Upper lobe of left lung (tissue), 4 donors: ENCODE measurements around the gene GINS1.

Experiments
- EP300 ChIP-seq, 4 donors: sonication (generic); formaldehyde crosslinking; IDR thresholded peaks; one replicate each; pipeline ENCODE4 v1.5.1; 2017; ENCODE audit warnings: antibody characterized with exemption in 4 of 4, control low read depth in 2 of 4
- POLR2A ChIP-seq, 4 donors: fragments of 450-650 bp; IDR thresholded peaks; one replicate each; pipeline ENCODE4 v1.5.1; 2016 to 2017; ENCODE audit warnings: antibody characterized with exemption in 4 of 4, mild to moderate bottlenecking in 2 of 4
- TF ChIP-seq, protein P1 (sequence below), 6 experiments: fragments of 450-650 bp in 4 of 6; fragments of 200-600 bp in 2 of 6; sonication (generic) in 2 of 6; IDR thresholded peaks; one replicate each; pipeline ENCODE4 v1.5.1; 2016 to 2019; ENCODE audit warnings: antibody characterized with exemption in 6 of 6

DNA sequence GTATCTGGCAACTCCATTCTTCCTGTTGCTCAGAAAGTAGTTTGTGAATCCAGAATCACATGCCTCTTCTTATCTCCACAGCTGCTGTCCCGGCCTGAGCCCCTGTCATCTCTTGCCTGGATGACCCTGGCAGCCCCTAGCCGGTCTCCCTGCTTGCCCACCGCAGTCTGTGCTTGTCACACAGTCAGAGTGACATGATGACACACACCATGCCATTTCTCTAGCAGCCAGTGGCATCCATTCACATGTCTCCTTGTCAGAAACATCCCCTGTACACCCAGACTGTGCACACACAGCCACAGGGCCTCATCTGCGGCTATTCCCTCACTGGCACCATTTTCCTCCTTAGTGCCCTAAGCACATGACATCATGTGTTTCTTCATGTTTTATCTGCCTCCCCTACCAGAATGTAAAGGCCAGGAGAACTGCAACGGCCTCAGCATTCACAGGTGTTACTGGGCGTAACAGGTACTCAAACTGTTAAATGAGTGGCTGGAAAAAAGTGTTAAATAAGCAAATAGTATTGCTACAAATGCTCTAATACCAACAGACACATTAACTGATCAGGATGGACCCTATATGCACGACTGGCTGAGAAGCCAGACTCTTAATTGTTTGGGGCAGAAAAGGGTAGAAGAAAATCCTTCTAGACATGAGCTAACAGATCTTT, 26.4 kb upstream of the GINS1 start:
- no peak for TF ChIP-seq EP300 (IDR thresholded peaks at IDR 0.05)
- TF ChIP-seq, protein P1, sequence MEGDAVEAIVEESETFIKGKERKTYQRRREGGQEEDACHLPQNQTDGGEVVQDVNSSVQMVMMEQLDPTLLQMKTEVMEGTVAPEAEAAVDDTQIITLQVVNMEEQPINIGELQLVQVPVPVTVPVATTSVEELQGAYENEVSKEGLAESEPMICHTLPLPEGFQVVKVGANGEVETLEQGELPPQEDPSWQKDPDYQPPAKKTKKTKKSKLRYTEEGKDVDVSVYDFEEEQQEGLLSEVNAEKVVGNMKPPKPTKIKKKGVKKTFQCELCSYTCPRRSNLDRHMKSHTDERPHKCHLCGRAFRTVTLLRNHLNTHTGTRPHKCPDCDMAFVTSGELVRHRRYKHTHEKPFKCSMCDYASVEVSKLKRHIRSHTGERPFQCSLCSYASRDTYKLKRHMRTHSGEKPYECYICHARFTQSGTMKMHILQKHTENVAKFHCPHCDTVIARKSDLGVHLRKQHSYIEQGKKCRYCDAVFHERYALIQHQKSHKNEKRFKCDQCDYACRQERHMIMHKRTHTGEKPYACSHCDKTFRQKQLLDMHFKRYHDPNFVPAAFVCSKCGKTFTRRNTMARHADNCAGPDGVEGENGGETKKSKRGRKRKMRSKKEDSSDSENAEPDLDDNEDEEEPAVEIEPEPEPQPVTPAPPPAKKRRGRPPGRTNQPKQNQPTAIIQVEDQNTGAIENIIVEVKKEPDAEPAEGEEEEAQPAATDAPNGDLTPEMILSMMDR (IDR thresholded peaks at IDR 0.05), result no peak
- no peak for TF ChIP-seq POLR2A (IDR thresholded peaks at IDR 0.05)
